GM19240 (cell line): ENCODE measurements around the gene NEDD4L.
A peak's percentile ranks its signal among the peaks of the same experiment; 100 is the strongest.

Experiments
- DNase-seq: peaks from one replicate; pipeline ENCODE4 v3.0.0; 2011; ENCODE audit warnings: low spot score; ENCODE audit not compliant: insufficient read length

The NEDD4L gene

GRCh38 chr18:58177896-58178470 lies 134.0 kb downstream of the NEDD4L start:
- DNase-seq: no peak

GRCh38 chr18:58178511-58178910 lies 134.5 kb downstream of the NEDD4L start:
- no peak for DNase-seq

- no peak for DNase-seq
These were observed 136.1 kb downstream of the NEDD4L start for GRCh38 chr18:58180172-58180571.

- DNase-seq: peak; percentile 35
These were observed 136.8 kb downstream of the NEDD4L start for GRCh38 chr18:58180738-58181353.

- DNase-seq: no peak
These were observed 138.0 kb downstream of the NEDD4L start for GRCh38 chr18:58181988-58182387.

GRCh38 chr18:58183226-58183625 lies 139.2 kb downstream of the NEDD4L start:
- no peak for DNase-seq

- no peak for DNase-seq
These were observed 142.4 kb downstream of the NEDD4L start for GRCh38 chr18:58186258-58186948.

GRCh38 chr18:58187674-58188073 lies 143.6 kb downstream of the NEDD4L start:
- DNase-seq: no peak

- no peak for DNase-seq
These were observed 145.0 kb downstream of the NEDD4L start for GRCh38 chr18:58188996-58189395.

- no peak for DNase-seq
These were observed 147.0 kb downstream of the NEDD4L start for GRCh38 chr18:58190842-58191530.

GRCh38 chr18:58191626-58192025 lies 147.6 kb downstream of the NEDD4L start:
- no peak for DNase-seq

- no peak for DNase-seq
These were observed 148.5 kb downstream of the NEDD4L start for GRCh38 chr18:58192519-58192918.

GRCh38 chr18:58194028-58194427 lies 150.0 kb downstream of the NEDD4L start:
- DNase-seq: no peak

- DNase-seq: no peak
These were observed 151.3 kb downstream of the NEDD4L start for GRCh38 chr18:58195278-58195765.

GRCh38 chr18:58196164-58196563 lies 152.1 kb downstream of the NEDD4L start:
- DNase-seq: no peak

GRCh38 chr18:58196881-58197872 lies 153.2 kb downstream of the NEDD4L start:
- no peak for DNase-seq

GRCh38 chr18:58201268-58201667 lies 157.2 kb downstream of the NEDD4L start:
- DNase-seq: no peak

- DNase-seq: no peak
These were observed 158.0 kb downstream of the NEDD4L start for GRCh38 chr18:58201733-58202730.

GRCh38 chr18:58204776-58205442 lies 160.9 kb downstream of the NEDD4L start:
- no peak for DNase-seq
